Activated T-helper 9 cell treated with anti-CD3 and anti-CD28 coated beads, Interleukin-2, amount 50 U/mL, for 16 hours (primary cell): Measurements from ENCODE around the gene PDGFD.

ENCODE experiments used
- DNase-seq: peaks from one replicate; pipeline ENCODE4 v3.0.0-alpha.2; 2020; ENCODE audit warnings: low read depth

Gene PDGFD

DNA sequence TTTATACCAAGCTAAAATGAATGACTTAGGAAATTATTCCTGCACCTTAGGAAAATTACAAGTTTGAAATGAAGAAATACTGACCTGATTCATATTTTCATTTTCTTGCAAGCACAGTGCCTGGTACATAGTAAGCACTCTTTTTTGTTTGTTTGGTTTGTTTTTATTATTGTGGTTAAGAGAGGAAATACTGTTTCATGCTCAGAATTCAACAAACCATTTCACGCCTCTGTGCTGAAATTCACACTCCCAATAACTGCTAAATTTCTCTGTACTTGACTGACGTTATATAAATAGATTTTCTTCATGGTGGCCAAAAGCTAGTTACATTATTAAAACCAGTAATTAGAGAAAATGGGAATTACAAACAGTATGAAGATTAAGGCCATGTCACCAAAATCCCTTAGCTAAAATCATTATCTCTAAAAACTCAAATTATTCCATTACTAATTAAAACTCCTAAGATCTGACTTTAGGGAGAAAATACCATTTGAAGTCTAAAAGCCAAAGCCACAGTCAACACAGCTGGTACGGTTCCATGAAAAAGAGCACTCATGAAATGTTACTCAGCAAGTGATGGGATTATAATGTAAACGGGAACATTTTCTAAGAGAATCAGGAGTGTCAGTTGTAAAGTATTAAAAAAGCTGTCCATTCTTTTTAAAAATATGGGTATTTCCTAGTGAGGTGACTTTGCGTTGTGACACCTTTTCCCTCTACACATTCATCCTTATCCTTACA is 205.3 kb downstream of the PDGFD start:
- no peak for DNase-seq

GRCh38 chr11:103953797-103954486 is 210.0 kb downstream of the PDGFD start:
- DNase-seq: no peak

- no peak for DNase-seq
These were observed 214.2 kb downstream of the PDGFD start for GRCh38 chr11:103949781-103950180.

- no peak for DNase-seq
These were observed 215.7 kb downstream of the PDGFD start for GRCh38 chr11:103948187-103948763.

DNA sequence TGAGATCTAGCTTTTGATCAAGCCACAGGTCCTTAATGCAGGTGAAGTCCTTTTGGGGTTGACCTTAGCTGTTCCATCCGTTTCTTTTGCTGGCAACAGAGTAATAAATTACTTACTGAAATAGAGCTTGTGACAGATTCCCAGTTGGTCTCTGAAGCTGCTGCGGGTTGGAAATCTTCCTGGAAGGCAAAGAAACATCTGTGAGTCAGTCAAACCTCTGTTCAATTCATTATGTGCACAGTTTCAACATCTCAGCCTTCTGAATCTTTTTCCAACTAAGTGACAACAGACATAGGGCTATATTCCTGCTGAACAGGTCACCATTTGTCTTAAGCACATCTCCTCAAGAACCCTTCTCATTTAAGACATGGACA is 216.4 kb downstream of the PDGFD start:
- no peak for DNase-seq

- DNase-seq: no peak
These were observed 217.0 kb downstream of the PDGFD start for GRCh38 chr11:103946793-103947545.

GRCh38 chr11:103944251-103944940 is 219.6 kb downstream of the PDGFD start:
- no peak for DNase-seq

GRCh38 chr11:103942646-103943045 is 221.3 kb downstream of the PDGFD start:
- no peak for DNase-seq

DNA sequence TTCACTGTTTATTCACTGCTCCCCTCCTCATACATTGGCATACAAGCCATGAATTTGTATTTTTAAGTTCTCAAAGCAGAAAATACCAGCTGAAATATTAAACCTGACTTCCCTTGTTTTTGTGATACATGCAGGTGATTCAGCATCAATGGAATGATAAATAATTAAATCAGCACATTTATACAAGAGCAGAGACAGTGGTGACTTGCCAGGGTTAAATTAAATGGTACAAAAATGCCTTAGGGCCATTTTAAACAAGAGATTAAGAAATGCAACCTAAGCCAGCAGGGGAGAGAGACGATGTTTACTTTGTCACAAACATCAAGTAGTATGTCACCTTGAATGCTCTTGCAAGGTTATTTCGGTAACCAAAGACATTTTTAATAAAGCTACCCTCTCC is 223.4 kb downstream of the PDGFD start:
- no peak for DNase-seq

GRCh38 chr11:103939694-103940093 is 224.3 kb downstream of the PDGFD start:
- DNase-seq: no peak

- no peak for DNase-seq
These were observed 227.9 kb downstream of the PDGFD start for GRCh38 chr11:103936059-103936458.

GRCh38 chr11:103935219-103935618 is 228.7 kb downstream of the PDGFD start:
- DNase-seq: no peak

GRCh38 chr11:103929170-103929903 is 234.6 kb downstream of the PDGFD start:
- DNase-seq: no peak

DNA sequence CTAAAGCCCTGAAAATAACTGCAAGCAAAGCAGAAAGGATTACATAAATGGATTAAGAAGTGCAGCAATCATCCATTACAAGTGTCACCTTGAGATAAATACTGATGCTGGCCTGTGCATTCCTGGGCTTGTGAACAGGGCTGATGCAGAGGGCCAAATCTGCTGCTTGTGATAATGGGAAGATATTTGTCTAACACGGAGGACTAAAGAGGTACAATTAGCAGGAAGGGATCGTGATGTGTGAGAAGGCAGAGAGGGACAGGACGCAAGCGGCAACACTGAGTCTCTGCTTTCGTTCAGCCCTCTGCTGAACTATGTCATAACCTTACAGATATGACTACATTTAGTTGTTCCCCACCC is 235.2 kb downstream of the PDGFD start:
- DNase-seq: no peak

DNA sequence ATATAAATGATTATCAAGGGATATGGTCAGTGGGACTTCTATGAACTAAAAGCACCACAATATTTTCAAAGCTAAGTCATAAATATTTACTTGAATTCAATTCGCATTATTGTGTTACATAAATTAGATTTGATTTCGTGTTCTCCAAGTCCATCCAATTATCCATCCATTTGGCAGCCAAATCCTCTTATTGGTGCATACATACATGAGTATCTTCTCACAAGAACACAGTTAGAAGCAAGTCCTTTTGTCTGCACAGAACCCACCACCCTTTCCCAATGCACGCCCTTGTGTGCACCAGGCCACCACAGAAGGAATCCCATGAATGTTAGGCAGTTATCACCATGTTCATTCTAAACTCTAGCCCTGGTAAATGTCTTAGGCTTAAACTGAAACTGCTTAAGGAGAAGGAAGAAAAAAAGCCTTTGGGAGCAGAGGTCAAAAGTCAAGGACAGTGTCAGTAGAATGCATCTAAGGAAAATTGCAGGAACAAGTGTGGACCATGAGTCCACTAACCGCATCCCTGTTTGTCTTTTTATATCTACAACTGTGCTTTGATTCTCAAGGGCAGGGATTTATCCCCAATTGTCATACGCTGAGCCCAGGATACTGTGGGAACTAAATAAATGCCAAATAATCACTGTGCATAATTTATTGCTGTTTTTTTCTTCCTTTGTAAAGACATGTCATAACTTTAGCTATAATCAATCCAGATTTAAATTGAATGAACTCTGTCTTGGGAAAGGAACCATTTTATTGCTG is 235.7 kb downstream of the PDGFD start:
- DNase-seq: no peak

DNA sequence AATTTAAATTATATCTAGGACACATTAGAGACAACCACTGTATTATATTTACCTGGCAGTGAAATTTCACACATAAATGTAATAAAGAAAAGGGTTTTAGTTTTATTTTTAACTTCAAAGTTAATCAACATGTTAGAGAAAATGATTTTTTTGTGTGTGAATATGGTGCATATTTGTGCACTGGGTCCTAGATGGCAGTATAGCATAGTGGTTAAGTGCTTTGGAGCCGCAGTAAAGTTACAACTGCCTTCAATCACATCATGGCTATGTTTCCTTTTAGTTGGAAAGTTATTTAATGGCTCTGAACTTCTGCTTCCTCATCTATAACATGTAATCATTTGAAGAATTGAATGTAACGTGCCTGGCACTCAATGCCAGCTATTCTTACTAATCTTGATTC is 236.4 kb downstream of the PDGFD start:
- DNase-seq: no peak

GRCh38 chr11:103926990-103927389 is 237.0 kb downstream of the PDGFD start:
- DNase-seq: no peak

DNA sequence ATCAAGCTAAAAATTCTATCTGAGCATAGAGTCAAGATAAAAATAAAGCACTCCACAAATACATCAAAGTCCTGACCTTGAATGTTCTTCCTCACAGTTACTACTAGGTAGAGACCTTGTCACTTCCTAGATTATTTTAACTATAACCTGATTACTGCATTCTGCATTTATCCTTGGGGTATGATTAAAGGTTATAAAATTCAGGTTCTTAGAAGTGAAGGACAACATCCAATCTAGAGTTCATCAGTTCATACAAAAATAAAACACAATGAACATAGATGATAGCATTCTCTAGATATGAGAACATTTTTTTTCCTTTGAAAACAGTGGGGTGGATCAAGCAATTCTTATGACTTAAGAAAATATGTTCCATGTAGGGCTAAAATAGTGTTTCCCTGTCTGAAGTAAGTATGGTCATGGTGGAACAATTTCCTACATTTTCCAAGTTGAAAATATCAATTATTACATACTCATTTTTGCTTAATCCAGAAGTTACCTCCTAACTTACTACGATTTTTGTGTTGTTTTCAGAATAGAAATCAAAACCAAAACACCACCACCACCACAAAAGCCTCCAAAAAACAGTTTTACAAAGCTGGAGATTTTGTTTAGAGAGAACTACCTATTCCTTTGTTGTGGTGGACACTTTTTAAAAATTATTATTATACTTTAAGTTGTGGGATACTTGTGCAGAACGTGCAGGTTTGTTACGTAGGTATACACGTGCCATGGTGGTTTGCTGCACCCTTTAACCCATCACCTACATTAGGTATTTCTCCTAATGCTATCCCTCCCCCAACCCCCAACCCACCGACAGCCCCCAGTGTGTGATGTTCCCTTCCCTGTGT is 239.6 kb downstream of the PDGFD start:
- no peak for DNase-seq

- no peak for DNase-seq
These were observed 240.5 kb downstream of the PDGFD start for GRCh38 chr11:103923451-103923931.

- no peak for DNase-seq
These were observed 243.0 kb downstream of the PDGFD start for GRCh38 chr11:103920933-103921332.
